Kidney (tissue), 14 donors: ENCODE data around the gene DCHS1. TPM values are rescaled to one million over a fixed set of nuclear protein-coding genes. Genes with fewer than 3 reads are reported as not detected.
A peak's percentile ranks its signal among the peaks of the same experiment; 100 is the strongest.

Experiments
- DNase-seq, 5 donors: peaks; one replicate each; pipeline ENCODE4 v3.0.0-alpha.2; 2013 to 2020
- FAIRE-seq: peaks from 2 replicates; lab custom pipeline; 2012; peaks lifted over from hg19 to GRCh38; lab: Jason Lieb, UNC
- H3K27ac ChIP-seq, 2 donors: one replicate each; pipeline ENCODE4 v1.7.0; 2013; ENCODE audit warnings: low read depth in 2 of 2, low read length in 2 of 2, inconsistent platforms in 1 of 2
- H3K27me3 ChIP-seq: one replicate; pipeline ENCODE4 v1.7.1; 2013; ENCODE audit warnings: low read length, inconsistent platforms; ENCODE audit not compliant: control insufficient read depth, insufficient read depth
- H3K36me3 ChIP-seq, 3 donors: one replicate each; pipeline versions ENCODE4 v1.7.0 to v1.7.1; 2013; ENCODE audit warnings: low read length in 3 of 3, control low read depth in 1 of 3, inconsistent platforms in 1 of 3; ENCODE audit not compliant: insufficient read depth in 3 of 3, control insufficient read depth in 2 of 3
- H3K4me1 ChIP-seq, 3 donors: one replicate each; pipeline versions ENCODE4 v1.7.0 to v1.7.1; 2013; ENCODE audit warnings: low read length in 3 of 3, inconsistent platforms in 1 of 3, low read depth in 1 of 3; ENCODE audit not compliant: control insufficient read depth in 2 of 3, insufficient read depth in 2 of 3
- H3K4me3 ChIP-seq, 3 donors: one replicate each; pipeline versions ENCODE4 v1.7.0 to v1.8.1; 2013; ENCODE audit warnings: low read length in 3 of 3, control low read depth in 1 of 3, inconsistent platforms in 1 of 3
- H3K9ac ChIP-seq, 3 donors: one replicate each; pipeline versions ENCODE4 v1.7.0 to v1.7.1; 2013; ENCODE audit warnings: low read length in 3 of 3, control low read depth in 1 of 3, inconsistent platforms in 1 of 3
- H3K9me3 ChIP-seq, 3 donors: one replicate each; pipeline versions ENCODE4 v1.7.0 to v1.7.1; 2013; ENCODE audit warnings: low read length in 3 of 3, control low read depth in 1 of 3, inconsistent platforms in 1 of 3; ENCODE audit not compliant: control insufficient read depth in 2 of 3, insufficient read depth in 1 of 3
- CTCF ChIP-seq: IDR thresholded peaks from 3 replicates; pipeline ENCODE4 v1.5.1; 2012; ENCODE audit warnings: mild to moderate bottlenecking, moderate library complexity, borderline replicate concordance; ENCODE audit not compliant: insufficient read depth; ENCODE audit errors: extremely low read depth
- intact Hi-C: fragments of 100-400 bp; cut with DNase I; formaldehyde crosslinking; loops from one replicate; pipeline ENCODE4 v1.11.1; 2022
- polyA plus RNA-seq: library from polyadenylated mRNA; stranded (reverse); fragments of 350-450 nt; fragmentation: Illumina TruSeq; extraction: RNeasy Lipid Tissue Mini Kit (QIAGEN cat#74804); gene quantifications from one replicate; pipeline ENCODE4 v1.2.3, GENCODE V29; 2014; ENCODE audit warnings: low read depth, low replicate concordance; ENCODE audit not compliant: insufficient read depth
- total RNA-seq: library from RNA; stranded (reverse); fragmentation: NEBNext Ultra II Directional; extraction: Animal tissue kit (Norgen Biotek cat#: 25700); gene quantifications from one replicate; pipeline ENCODE4 v1.2.1, GENCODE V29; 2021
- donor health status: control.
- donor health status: control.
- donor health status: control.
- donor health status: control.
- donor health status: control.
- donor health status: DM: yes; HTN: yes; CAD: no.
- donor health status: Normal renal cell carcinoma (clear cell type).

DCHS1 gene
- total and polyA plus RNA-seq, 2 donors from 2014 or later, result 2.4 to 17.0 TPM

GRCh38 chr11:6611963-6612212 is 43.7 kb downstream of the DCHS1 start:
- no peak for FAIRE-seq
- H3K9ac ChIP-seq, result peak overlapping the region in 2 of 3 donors; percentile 68 to 82
- no peak for DNase-seq
- H3K4me1 ChIP-seq, result peaks cover 0 to 23% (median 21%) of the 10 kb centered on the region in 3 donors
- H3K27ac ChIP-seq, result peak overlapping the region; percentile 69 to 94
- peaks cover 24 to 52% (median 34%) of the 10 kb centered on the region in 3 donors for H3K36me3 ChIP-seq
- H3K27me3 ChIP-seq, result no peaks in the 10 kb centered on the region
- H3K4me3 ChIP-seq, result peak overlapping the region; percentile 57 to 78 (median 76)
- no peak for TF ChIP-seq CTCF
- no peaks in the 10 kb centered on the region for H3K9me3 ChIP-seq
- intact Hi-C loops, result no loop called here

- Histone ChIP-seq H3K9me3 (no peaks in the 10 kb centered on the region), H3K27ac (peak overlapping the region; percentile 69 to 85), H3K4me3 (peak overlapping the region; percentile 57 to 78 (median 76)), H3K36me3 (peaks cover 24 to 52% (median 34%) of the 10 kb centered on the region in 3 donors), H3K9ac (peak overlapping the region; percentile 18 to 82 (median 68)), H3K27me3 (no peaks in the 10 kb centered on the region), H3K4me1 (peaks cover 3 to 28% (median 26%) of the 10 kb centered on the region in 3 donors)
- intact Hi-C loops, result no loop called here
- no peak for TF ChIP-seq CTCF
- FAIRE-seq (no peak), DNase-seq (peak; percentile 23 to 91 (median 44))
These were observed 44.3 kb downstream of the DCHS1 start for GRCh38 chr11:6611092-6611962.

- H3K4me3 ChIP-seq, result no peak overlapping the region
- peaks cover 24 to 50% (median 30%) of the 10 kb centered on the region in 3 donors for H3K36me3 ChIP-seq
- TF ChIP-seq CTCF, result no peak
- H3K27me3 ChIP-seq, result no peaks in the 10 kb centered on the region
- no peaks in the 10 kb centered on the region for H3K9me3 ChIP-seq
- peak in 2 of 5 donors; percentile 58 to 60 for DNase-seq
- H3K27ac ChIP-seq, result no peak overlapping the region
- H3K9ac ChIP-seq, result no peak overlapping the region
- H3K4me1 ChIP-seq, result peaks cover 3 to 31% (median 31%) of the 10 kb centered on the region in 3 donors
- FAIRE-seq, result no peak
- intact Hi-C loops, result no loop called here
These were observed 45.0 kb downstream of the DCHS1 start for GRCh38 chr11:6610591-6610990.
